ENCODE results near the gene CNPPD1. TPM values are rescaled to one million over a fixed set of nuclear protein-coding genes. Genes with fewer than 3 reads are reported as not detected.
A peak's percentile ranks its signal among the peaks of the same experiment; 100 is the strongest.

Gene CNPPD1
- total and polyA plus RNA-seq, 2 of the 8 experiments (the other 6 are each of a cell fraction or from before 2014, with no cell fraction given): 32.9 to 35.9 TPM

DNA sequence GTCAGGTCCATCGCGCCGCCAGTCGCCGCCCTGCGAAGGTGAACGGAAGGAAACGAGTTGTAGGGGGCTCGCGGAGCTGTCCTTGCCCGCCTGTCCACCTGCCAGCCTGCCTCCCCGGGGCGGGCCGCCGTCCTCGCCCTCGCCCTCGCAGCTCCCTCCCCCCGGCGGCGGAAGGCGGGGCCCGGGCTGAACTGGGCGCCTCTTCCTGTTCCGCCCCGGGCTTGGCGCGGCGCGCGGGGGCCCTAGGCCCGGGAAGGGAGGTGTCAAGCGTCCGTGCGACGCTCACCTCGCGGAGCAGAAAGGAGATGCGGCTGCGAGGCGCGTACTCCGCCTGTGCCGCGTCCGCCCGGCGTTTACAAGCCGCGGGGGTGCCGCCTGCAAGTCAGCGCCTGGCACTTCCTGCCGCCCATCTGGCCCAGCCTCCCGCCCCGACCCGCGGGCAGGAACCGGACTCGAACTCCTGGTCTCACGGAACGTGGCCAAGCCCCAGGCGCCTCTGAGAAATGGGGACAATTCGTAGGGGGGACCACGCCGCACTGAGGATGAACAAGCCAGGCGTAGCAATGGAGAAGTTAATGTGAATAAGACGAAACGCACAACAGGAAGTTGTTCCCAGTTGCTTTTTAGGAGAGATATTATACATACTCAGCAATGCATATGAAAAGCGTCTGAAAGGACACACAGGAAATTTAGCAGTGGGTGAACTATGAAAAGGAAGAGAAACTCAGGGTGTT lies at the start of gene CNPPD1 (continued):
- 0 out of 2 replicates have a peak, but pooled peaks have one; percentile 28 for TF ChIP-seq TAF1 (IDR thresholded peaks at IDR 0.05; ENCODE audit: low read depth, low read length)
- peak; percentile 68 for TF ChIP-seq KDM4A (IDR thresholded peaks at IDR 0.05; ENCODE audit: low read depth, low read length, severe bottlenecking)
- no peak for TF ChIP-seq CEBPB (IDR thresholded peaks at IDR 0.05; ENCODE audit: low read depth, low read length)
- 0 out of 4 replicates have a peak, but pooled peaks of 1 of the 2 experiments have one; percentile 9 for TF ChIP-seq HDAC2 (IDR thresholded peaks at IDR 0.05; ENCODE audit: borderline replicate concordance in 1 of 2, low read depth in 2 of 2, low read length in 2 of 2)
- peak; percentile 93 for TF ChIP-seq ASH2L (IDR thresholded peaks at IDR 0.05; ENCODE audit: low read length)
- TF ChIP-seq, protein P1, sequence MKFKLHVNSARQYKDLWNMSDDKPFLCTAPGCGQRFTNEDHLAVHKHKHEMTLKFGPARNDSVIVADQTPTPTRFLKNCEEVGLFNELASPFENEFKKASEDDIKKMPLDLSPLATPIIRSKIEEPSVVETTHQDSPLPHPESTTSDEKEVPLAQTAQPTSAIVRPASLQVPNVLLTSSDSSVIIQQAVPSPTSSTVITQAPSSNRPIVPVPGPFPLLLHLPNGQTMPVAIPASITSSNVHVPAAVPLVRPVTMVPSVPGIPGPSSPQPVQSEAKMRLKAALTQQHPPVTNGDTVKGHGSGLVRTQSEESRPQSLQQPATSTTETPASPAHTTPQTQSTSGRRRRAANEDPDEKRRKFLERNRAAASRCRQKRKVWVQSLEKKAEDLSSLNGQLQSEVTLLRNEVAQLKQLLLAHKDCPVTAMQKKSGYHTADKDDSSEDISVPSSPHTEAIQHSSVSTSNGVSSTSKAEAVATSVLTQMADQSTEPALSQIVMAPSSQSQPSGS (IDR thresholded peaks at IDR 0.05; ENCODE audit: low read length): no peak
- TF ChIP-seq, protein P2, sequence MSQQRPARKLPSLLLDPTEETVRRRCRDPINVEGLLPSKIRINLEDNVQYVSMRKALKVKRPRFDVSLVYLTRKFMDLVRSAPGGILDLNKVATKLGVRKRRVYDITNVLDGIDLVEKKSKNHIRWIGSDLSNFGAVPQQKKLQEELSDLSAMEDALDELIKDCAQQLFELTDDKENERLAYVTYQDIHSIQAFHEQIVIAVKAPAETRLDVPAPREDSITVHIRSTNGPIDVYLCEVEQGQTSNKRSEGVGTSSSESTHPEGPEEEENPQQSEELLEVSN (IDR thresholded peaks at IDR 0.05): peak; percentile 47
- TF ChIP-seq RBBP5 (IDR thresholded peaks at IDR 0.05; ENCODE audit: borderline replicate concordance, low read depth, low read length): 0 out of 2 replicates have a peak, but pooled peaks have one; percentile 49
- peak; percentile 7 to 29; a peak in 2 of 4 replicates for TF ChIP-seq SIN3A (conservative IDR thresholded peaks at IDR 0.05 in 1 of 2, IDR thresholded peaks at IDR 0.05 in 1 of 2; ENCODE audit: low read depth in 1 of 2, low read length in 2 of 2)
- 0 out of 2 replicates have a peak, but pooled peaks have one; percentile 10 for TF ChIP-seq GABPA (IDR thresholded peaks at IDR 0.05; ENCODE audit: borderline replicate concordance, insufficient read depth, low read length)

Measured in H1 (cell line).